GM18517 (cell line): ENCODE measurements around the gene LRRIQ4.
A peak's percentile ranks its signal among the peaks of the same experiment; 100 is the strongest.

Source experiments
- ATAC-seq: cut with Tn5 transposase; IDR thresholded peaks from one replicate; pipeline ENCODE4 v1.9.1; 2021; ENCODE audit warnings: mild to moderate bottlenecking, moderate library complexity; ENCODE audit not compliant: unreplicated experiment

Gene LRRIQ4

GRCh38 chr3:169812332-169813235 is at the start of gene LRRIQ4, which contains the start of gene LRRC34:
TSS of gene LRRIQ4 (plus strand) at chr3:169812870. CDS start at chr3:169821922, 9,052 bp downstream.
TSS of gene LRRC34 (minus strand) at chr3:169812904. CDS start at chr3:169812548, 356 bp downstream.
- peak; percentile 54 for ATAC-seq

- ATAC-seq = peak; percentile 42
Measured at GRCh38 chr3:169764312-169764881, 48.3 kb upstream of the LRRIQ4 start.

GRCh38 chr3:169764882-169765612 is 47.6 kb upstream of the LRRIQ4 start, which contains the start of gene TERC:
TSS of gene TERC (minus strand) at chr3:169765060.
- peak; percentile 69 for ATAC-seq

- peak; percentile 20 for ATAC-seq
Measured at GRCh38 chr3:169769287-169770181, 43.1 kb upstream of the LRRIQ4 start, which contains the start of gene ACTRT3. TSS of gene ACTRT3 (minus strand) at chr3:169769561. CDS start at chr3:169769520, 41 bp downstream.

- peak; percentile 30 for ATAC-seq
Measured at GRCh38 chr3:169771497-169772304, 41.0 kb upstream of the LRRIQ4 start.

- peak; percentile 20 for ATAC-seq
Measured at GRCh38 chr3:169772305-169772896, 40.3 kb upstream of the LRRIQ4 start.

- peak; percentile 78 for ATAC-seq
Measured at GRCh38 chr3:169772897-169773816, 39.5 kb upstream of the LRRIQ4 start, which contains the start of gene MYNN. TSS of gene MYNN (plus strand) at chr3:169773396. CDS start at chr3:169774296, 900 bp downstream.

GRCh38 chr3:169774186-169774585 is 38.5 kb upstream of the LRRIQ4 start:
- ATAC-seq = no peak

- ATAC-seq = no peak
Measured at GRCh38 chr3:169777822-169778221, 34.8 kb upstream of the LRRIQ4 start.

GRCh38 chr3:169780742-169781141 is 31.9 kb upstream of the LRRIQ4 start:
- ATAC-seq = no peak

- ATAC-seq = no peak
Measured at GRCh38 chr3:169781209-169781855, 31.3 kb upstream of the LRRIQ4 start.

GRCh38 chr3:169787120-169787519 is 25.6 kb upstream of the LRRIQ4 start:
- ATAC-seq = no peak

GRCh38 chr3:169787791-169788190 is 24.9 kb upstream of the LRRIQ4 start:
- no peak for ATAC-seq

GRCh38 chr3:169790219-169790618 is 22.5 kb upstream of the LRRIQ4 start:
- ATAC-seq = no peak

GRCh38 chr3:169790687-169791429 is 21.8 kb upstream of the LRRIQ4 start:
- no peak for ATAC-seq

- no peak for ATAC-seq
Measured at GRCh38 chr3:169792359-169792758, 20.3 kb upstream of the LRRIQ4 start.

GRCh38 chr3:169804681-169805080 is 8.0 kb upstream of the LRRIQ4 start:
- ATAC-seq = no peak
